DLD1 (cell line): ENCODE measurements around the gene PPP3R1.

ENCODE experiments used
- in situ Hi-C: cut with HindIII; loops from 2 replicates; pipeline ENCODE4 v1.10.0; 2017; ENCODE audit warnings: low sequenced_read_pairs

PPP3R1 gene

GRCh38 chr2:68252400-68253218 is at the start of gene PPP3R1:
Gene PPP3R1 (minus strand): TSS chr2:68252532. CDS start chr2:68252127, 405 bp downstream.
- in situ Hi-C loops: no loop called here

GRCh38 chr2:68295516-68295915 is 43.2 kb upstream of the PPP3R1 start:
- in situ Hi-C loops: no loop called here

GRCh38 chr2:68294913-68295312 is 42.6 kb upstream of the PPP3R1 start:
- in situ Hi-C loops: loop anchor here (5.0 kb wide), 1 partner anchor 97 kb away; no protein-coding TSS in a partner anchor

GRCh38 chr2:68294187-68294586 is 41.9 kb upstream of the PPP3R1 start:
- in situ Hi-C loops: loop anchor here (5.0 kb wide), 1 partner anchor 98 kb away; no protein-coding TSS in a partner anchor

- in situ Hi-C loops: loop anchor here (5.0 kb wide), 1 partner anchor 99 kb away; no protein-coding TSS in a partner anchor
These were observed 41.4 kb upstream of the PPP3R1 start for GRCh38 chr2:68293755-68294154.

GRCh38 chr2:68293024-68293423 is 40.7 kb upstream of the PPP3R1 start:
- in situ Hi-C loops: loop anchor here (5.0 kb wide), 1 partner anchor 99 kb away; no protein-coding TSS in a partner anchor

GRCh38 chr2:68292108-68292710 is 39.9 kb upstream of the PPP3R1 start:
- in situ Hi-C loops: loop anchor here (5.0 kb wide), 1 partner anchor 100 kb away; no protein-coding TSS in a partner anchor

- in situ Hi-C loops: loop anchor here (5.0 kb wide), 1 partner anchor 101 kb away; no protein-coding TSS in a partner anchor
These were observed 39.0 kb upstream of the PPP3R1 start for GRCh38 chr2:68291314-68291713.

GRCh38 chr2:68290901-68291300 is 38.6 kb upstream of the PPP3R1 start:
- in situ Hi-C loops: loop anchor here (5.0 kb wide), 1 partner anchor 101 kb away; no protein-coding TSS in a partner anchor

GRCh38 chr2:68287580-68288441 is 35.5 kb upstream of the PPP3R1 start:
- in situ Hi-C loops: no loop called here

GRCh38 chr2:68284896-68285295 is 32.6 kb upstream of the PPP3R1 start:
- in situ Hi-C loops: no loop called here

GRCh38 chr2:68283419-68283812 is 31.1 kb upstream of the PPP3R1 start:
- in situ Hi-C loops: no loop called here

GRCh38 chr2:68282811-68283418 is 30.6 kb upstream of the PPP3R1 start:
- in situ Hi-C loops: no loop called here

GRCh38 chr2:68280796-68281195 is 28.5 kb upstream of the PPP3R1 start:
- in situ Hi-C loops: no loop called here

GRCh38 chr2:68280348-68280747 is 28.0 kb upstream of the PPP3R1 start:
- in situ Hi-C loops: no loop called here

- in situ Hi-C loops: no loop called here
These were observed 27.4 kb upstream of the PPP3R1 start for GRCh38 chr2:68279691-68280090.

GRCh38 chr2:68278169-68278568 is 25.8 kb upstream of the PPP3R1 start:
- in situ Hi-C loops: no loop called here

GRCh38 chr2:68274022-68274421 is 21.7 kb upstream of the PPP3R1 start:
- in situ Hi-C loops: no loop called here

GRCh38 chr2:68272246-68272994 is 20.1 kb upstream of the PPP3R1 start:
- in situ Hi-C loops: no loop called here

GRCh38 chr2:68266655-68267054 is 14.3 kb upstream of the PPP3R1 start:
- in situ Hi-C loops: no loop called here
